GM18867 (cell line): ENCODE measurements around the gene WIZ.

Experiments
- ATAC-seq: cut with Tn5 transposase; IDR thresholded peaks from one replicate; pipeline ENCODE4 v1.9.1; 2021; ENCODE audit warnings: mild to moderate bottlenecking, moderate library complexity; ENCODE audit not compliant: unreplicated experiment

WIZ gene

DNA sequence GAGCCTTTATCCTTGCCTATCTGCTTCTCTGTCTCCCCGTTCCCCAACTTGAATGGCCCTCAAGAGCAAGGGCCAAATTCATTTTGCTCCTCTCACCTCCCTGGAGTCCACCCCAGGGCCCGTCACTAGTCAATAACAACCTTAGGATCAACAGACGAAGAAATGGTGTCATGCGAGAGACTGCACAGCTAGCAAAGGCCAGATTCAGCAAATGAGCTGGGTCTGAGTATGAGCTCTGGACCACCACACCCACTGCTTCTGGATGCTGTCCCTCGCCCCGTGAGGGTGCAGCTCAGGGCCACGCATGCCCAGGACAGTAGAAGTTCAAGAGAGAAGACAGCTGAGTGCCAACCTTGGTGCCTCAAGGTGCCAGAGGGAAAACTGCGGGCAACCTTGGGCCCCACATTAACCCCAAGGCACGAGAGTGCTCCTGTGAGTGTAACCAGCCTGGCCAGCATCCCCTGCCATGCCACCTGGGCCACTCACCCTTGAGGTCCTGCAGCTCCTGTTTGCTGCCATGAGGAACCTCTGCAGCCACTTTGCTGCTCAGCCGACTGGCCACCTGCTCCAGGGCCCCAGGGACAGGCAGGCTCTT, 19.1 kb downstream of the WIZ start:
- ATAC-seq, result no peak

DNA sequence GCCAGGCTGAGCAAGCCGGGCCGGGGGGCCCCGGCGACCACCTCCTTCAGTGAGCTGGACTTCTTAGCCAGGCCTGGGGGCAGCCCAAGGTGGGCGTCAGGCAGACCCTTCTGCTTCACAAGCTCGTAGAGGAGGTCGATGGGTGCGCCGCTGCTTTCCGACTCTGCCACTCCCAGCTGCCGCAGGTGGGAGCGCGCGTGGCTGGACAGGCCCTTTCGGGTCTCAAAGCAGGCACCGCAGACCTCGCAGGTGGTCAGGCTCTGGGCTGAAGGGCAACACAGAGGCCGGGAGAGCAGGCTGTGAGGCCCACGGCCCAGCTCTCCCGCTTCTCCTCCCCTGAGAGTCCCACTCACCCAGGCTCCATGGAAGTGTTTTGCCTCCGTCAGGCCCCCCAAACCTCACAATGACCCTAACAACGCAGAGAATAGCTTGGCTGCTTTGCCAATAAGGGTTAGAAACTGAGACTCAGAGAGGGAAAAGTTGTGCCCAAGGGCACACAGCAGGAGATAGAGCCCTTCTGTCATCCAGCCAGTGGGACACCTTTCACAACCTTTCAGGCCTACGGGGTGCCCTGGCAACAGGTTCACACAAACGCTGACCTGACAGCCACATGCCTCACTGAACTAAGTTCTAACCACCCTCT, 19.8 kb downstream of the WIZ start:
- ATAC-seq, result no peak

- no peak for ATAC-seq
Measured at GRCh38 chr19:15428956-15429824, 20.6 kb downstream of the WIZ start.

DNA sequence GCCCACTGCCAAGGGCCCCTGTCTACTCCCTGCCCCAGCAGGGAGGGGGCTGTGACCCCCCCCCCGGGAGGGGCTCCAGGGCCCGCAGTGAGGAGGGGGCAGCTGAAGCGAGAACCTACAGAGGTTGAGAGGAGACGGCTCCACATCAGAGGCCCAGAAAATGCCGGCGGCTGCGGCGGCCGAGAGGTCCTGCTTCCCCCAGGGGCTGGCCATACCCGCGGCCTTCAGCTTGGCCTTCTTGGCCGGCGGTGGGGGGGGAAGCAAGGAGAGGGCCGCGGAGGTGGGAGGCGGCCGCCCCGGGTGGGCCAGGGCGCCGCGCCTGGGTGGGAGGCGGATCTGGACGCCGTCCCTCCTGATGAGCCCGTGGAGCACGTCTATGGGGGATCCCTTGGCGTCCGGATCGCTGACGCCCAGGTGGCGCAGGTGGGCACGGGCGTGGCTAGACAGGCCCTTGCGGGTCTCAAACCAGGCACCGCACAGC, 21.7 kb downstream of the WIZ start:
- no peak for ATAC-seq

- ATAC-seq, result no peak
Measured at GRCh38 chr19:15427350-15427700, 22.4 kb downstream of the WIZ start.

GRCh38 chr19:15426485-15427349, 23.0 kb downstream of the WIZ start:
- ATAC-seq, result no peak

- no peak for ATAC-seq
Measured at GRCh38 chr19:15425321-15425950, 24.3 kb downstream of the WIZ start.

- no peak for ATAC-seq
Measured at GRCh38 chr19:15424692-15425272, 25.0 kb downstream of the WIZ start.

GRCh38 chr19:15424121-15424520, 25.6 kb downstream of the WIZ start:
- ATAC-seq, result no peak

DNA sequence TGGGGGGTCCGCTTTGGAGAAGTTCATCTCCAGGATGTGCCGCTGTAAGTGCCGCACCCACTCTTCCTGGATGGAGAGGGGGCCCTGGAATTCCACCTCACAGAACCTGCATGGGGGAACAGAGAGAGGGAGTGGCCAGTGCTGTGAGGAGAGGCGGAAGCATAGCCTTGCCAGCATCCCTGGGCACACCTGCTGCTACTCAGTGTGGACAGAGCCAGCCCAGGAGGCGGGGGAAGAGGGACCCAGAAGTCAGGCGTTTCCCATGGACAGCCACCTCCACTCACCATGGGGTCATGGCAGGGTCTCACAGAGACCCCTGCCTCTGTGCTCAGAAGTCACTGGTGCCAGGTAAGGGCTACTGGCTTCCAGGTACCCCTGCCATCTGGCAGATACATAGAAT, 26.6 kb downstream of the WIZ start:
- ATAC-seq, result no peak

GRCh38 chr19:15422296-15423075, 27.3 kb downstream of the WIZ start:
- ATAC-seq, result no peak

- no peak for ATAC-seq
Measured at GRCh38 chr19:15421721-15422260, 28.0 kb downstream of the WIZ start.

DNA sequence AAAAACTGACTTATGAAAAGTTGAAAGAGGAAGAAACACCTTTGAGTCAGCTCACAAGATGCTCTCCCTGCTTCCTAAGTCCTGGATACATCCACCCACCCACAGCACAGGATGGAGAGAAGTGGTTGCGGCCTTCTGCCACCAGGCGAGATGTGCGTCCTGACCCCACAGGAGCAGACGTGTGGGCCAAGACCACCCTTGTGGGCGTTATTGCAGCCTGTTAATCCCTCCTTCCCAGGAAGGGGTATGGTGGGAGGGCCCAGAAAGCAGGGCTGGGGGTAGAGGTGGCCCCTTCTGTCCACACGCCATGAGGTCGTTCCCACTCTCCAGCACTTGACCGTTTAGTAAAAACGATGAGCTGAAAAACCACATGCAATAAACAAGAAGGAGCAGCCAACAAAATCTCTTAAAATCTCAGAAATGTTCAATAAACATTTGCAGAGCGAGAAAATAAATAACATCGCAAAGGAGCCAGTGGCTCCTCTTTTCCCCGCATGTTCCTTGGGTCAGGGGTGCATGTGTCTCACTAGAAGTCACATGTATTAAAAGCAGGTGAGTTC, 28.5 kb downstream of the WIZ start:
- ATAC-seq, result no peak

- ATAC-seq, result no peak
Measured at GRCh38 chr19:15419413-15420025, 30.2 kb downstream of the WIZ start.

DNA sequence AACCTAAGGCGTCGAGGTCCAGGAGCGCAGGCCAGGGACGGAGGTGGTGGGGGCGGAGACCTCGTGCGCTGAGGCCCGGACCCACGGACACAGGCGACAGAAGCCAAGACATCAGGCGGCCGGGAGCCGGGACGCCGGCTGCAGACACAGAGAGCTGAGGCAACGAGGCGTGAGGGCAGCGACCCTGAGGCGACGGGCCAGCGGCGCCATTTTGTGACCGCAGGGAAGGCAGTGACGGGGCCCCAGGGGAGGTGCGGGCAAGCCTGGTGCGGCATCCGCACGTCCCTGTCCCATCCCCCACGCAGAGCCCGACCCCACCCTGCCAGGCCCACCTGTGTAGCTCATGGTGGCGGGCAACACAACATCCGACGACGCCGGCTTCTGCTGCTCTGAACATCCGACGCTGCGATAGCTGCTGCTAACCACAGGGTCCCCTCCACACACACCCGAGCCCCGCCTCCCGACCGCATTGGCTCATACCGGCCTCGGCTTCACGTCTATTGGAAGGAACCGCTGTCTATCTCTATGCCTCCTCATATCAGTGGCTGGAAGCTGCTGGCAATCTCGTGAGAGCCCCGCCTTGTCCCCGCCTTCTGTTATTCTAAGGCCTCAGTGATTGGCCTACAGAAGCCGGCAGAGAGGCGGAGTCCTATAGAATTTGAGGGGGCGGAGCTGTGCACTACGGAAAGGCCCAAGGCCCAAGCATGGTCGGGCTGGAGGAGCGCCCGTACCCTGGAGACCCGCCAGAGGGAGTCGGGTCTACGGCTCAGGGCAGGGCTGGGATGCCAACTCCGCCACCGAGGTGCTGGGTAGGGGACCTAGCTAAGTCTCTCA, 31.0 kb downstream of the WIZ start, which contains the start of gene AKAP8L:
Gene AKAP8L, minus strand, starts transcription at position 410 of the 834 bp plus-strand sequence. Its CDS starts 65 bp downstream, at position 345.
- peak; percentile 94 for ATAC-seq

DNA sequence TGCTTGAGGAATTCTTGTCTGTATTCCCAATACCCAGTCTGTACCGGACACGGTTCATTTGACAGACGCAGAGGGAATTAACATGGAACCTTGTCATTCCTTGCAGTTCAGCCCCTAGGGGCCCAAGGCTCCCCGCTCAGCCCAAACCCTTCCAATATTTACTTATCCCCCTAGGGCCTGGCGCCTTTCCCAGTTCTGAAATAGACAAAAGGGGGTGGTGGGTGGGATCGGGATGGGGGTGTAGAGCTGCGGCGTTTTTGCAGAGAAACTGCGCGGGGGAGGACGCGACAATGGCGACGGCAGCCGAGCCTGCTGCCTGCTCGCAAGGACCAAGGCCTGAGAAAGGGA, 31.6 kb downstream of the WIZ start:
- no peak for ATAC-seq

DNA sequence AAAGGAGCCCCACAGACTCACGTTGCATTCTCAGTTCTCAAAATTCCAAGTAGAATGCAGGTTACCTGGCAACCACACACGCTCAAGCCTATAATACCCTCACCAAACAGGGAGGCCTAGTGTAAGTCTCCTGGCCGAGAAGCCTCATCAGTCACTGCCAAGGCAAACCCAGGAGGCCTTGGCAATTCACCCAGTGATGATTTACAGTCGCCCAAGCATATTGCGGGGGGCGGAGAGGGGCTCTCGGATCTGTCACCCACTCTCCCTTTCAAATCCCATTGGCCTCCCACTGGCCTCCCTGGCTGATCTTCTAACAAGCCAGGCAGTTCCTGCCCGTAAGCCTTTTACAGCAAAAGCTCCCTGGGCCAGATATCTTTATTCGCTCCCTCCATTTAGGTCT, 32.1 kb downstream of the WIZ start:
- ATAC-seq, result no peak
